ENCODE measurements around the gene HIP1.
"Not testable (repeated sequence)": the region's sequence is repeated elsewhere in the genome, so short reads cannot be mapped to it uniquely, and the experiment has no call there.

HIP1 gene

GRCh38 chr7:75738975-75739795 lies 444 bp upstream of the HIP1 start:
- DNase-seq (ENCODE audit: low spot score) = peak; percentile 95

GRCh38 chr7:75737856-75738603 lies 711 bp downstream of the HIP1 start:
- DNase-seq (ENCODE audit: low spot score) = no peak

- no peak for DNase-seq (ENCODE audit: low spot score)
These were observed 3.0 kb downstream of the HIP1 start for GRCh38 chr7:75735581-75736350.

GRCh38 chr7:75734586-75735458 lies 3.9 kb downstream of the HIP1 start:
- no peak for DNase-seq (ENCODE audit: low spot score)

- no peak for DNase-seq (ENCODE audit: low spot score)
These were observed 5.7 kb downstream of the HIP1 start for GRCh38 chr7:75732764-75733630.

- DNase-seq (ENCODE audit: low spot score) = no peak
These were observed 6.7 kb downstream of the HIP1 start for GRCh38 chr7:75732016-75732521.

- no peak for DNase-seq (ENCODE audit: low spot score)
These were observed 8.9 kb downstream of the HIP1 start for GRCh38 chr7:75729851-75730274.

GRCh38 chr7:75727881-75728593 lies 10.7 kb downstream of the HIP1 start:
- no peak for DNase-seq (ENCODE audit: low spot score)

GRCh38 chr7:75727351-75727750 lies 11.4 kb downstream of the HIP1 start:
- not testable (repeated sequence) for DNase-seq (ENCODE audit: low spot score)

- DNase-seq (ENCODE audit: low spot score) = no peak
These were observed 13.4 kb downstream of the HIP1 start for GRCh38 chr7:75725306-75725705.

- DNase-seq (ENCODE audit: low spot score) = no peak
These were observed 15.3 kb downstream of the HIP1 start for GRCh38 chr7:75723444-75723843.

- DNase-seq (ENCODE audit: low spot score) = no peak
These were observed 16.4 kb downstream of the HIP1 start for GRCh38 chr7:75722373-75722772.

- not testable (repeated sequence) for DNase-seq (ENCODE audit: low spot score)
These were observed 16.8 kb downstream of the HIP1 start for GRCh38 chr7:75721922-75722321.

GRCh38 chr7:75721426-75721825 lies 17.3 kb downstream of the HIP1 start:
- DNase-seq (ENCODE audit: low spot score) = no peak

- no peak for DNase-seq (ENCODE audit: low spot score)
These were observed 19.1 kb downstream of the HIP1 start for GRCh38 chr7:75719626-75720025.

- DNase-seq (ENCODE audit: low spot score) = no peak
These were observed 20.2 kb downstream of the HIP1 start for GRCh38 chr7:75718390-75719031.

- not testable (repeated sequence) for DNase-seq (ENCODE audit: low spot score)
These were observed 21.0 kb downstream of the HIP1 start for GRCh38 chr7:75717746-75718145.

- no peak for DNase-seq (ENCODE audit: low spot score)
These were observed 21.6 kb downstream of the HIP1 start for GRCh38 chr7:75716992-75717626.

- DNase-seq (ENCODE audit: low spot score) = no peak
These were observed 22.9 kb downstream of the HIP1 start for GRCh38 chr7:75715864-75716263.

Data from HuH-7 (cell line).